Activated CD4-positive, alpha-beta T cell treated with anti-CD3 and anti-CD28 coated beads, Interleukin-2, amount 50 U/mL, for 16 hours (primary cell): ENCODE data around the gene SRRM5.
"Not testable (repeated sequence)": the region's sequence is repeated elsewhere in the genome, so short reads cannot be mapped to it uniquely, and the experiment has no call there.

Source experiments
- DNase-seq: peaks from one replicate; pipeline ENCODE4 v3.0.0-alpha.2; 2020

The SRRM5 gene

GRCh38 chr19:43619262-43620060 is 7.6 kb downstream of the SRRM5 start, which contains the start of gene ZNF428:
Gene ZNF428 (minus strand): TSS chr19:43619629. CDS start chr19:43614304, 5,325 bp downstream.
- DNase-seq, result peak; percentile 92

GRCh38 chr19:43620061-43621001 is 8.4 kb downstream of the SRRM5 start:
- no peak for DNase-seq

GRCh38 chr19:43622070-43622469 is 10.2 kb downstream of the SRRM5 start:
- DNase-seq, result no peak

GRCh38 chr19:43622956-43623355 is 11.1 kb downstream of the SRRM5 start:
- DNase-seq, result no peak

GRCh38 chr19:43623889-43624670 is 12.2 kb downstream of the SRRM5 start:
- peak; percentile 21 for DNase-seq

- peak; percentile 89 for DNase-seq
These were observed 13.0 kb downstream of the SRRM5 start for GRCh38 chr19:43624933-43625332.

GRCh38 chr19:43625918-43626579 is 14.2 kb downstream of the SRRM5 start:
- peak; percentile 15 for DNase-seq

GRCh38 chr19:43626838-43627237 is 14.9 kb downstream of the SRRM5 start:
- no peak for DNase-seq

GRCh38 chr19:43628646-43629326 is 16.9 kb downstream of the SRRM5 start:
- no peak for DNase-seq

GRCh38 chr19:43631491-43631890 is 19.6 kb downstream of the SRRM5 start:
- DNase-seq, result no peak

GRCh38 chr19:43633520-43633919 is 21.6 kb downstream of the SRRM5 start:
- DNase-seq, result no peak

- no peak for DNase-seq
These were observed 22.2 kb downstream of the SRRM5 start for GRCh38 chr19:43634068-43634467.

- no peak for DNase-seq
These were observed 22.6 kb downstream of the SRRM5 start for GRCh38 chr19:43634506-43634871.

- no peak for DNase-seq
These were observed 23.1 kb downstream of the SRRM5 start for GRCh38 chr19:43634872-43635560.

- not testable (repeated sequence) for DNase-seq
These were observed 23.7 kb downstream of the SRRM5 start for GRCh38 chr19:43635561-43635940.

- DNase-seq, result no peak
These were observed 24.3 kb downstream of the SRRM5 start for GRCh38 chr19:43636121-43636683.

- no peak for DNase-seq
These were observed 26.5 kb downstream of the SRRM5 start for GRCh38 chr19:43638214-43638994.

- DNase-seq, result no peak
These were observed 27.2 kb downstream of the SRRM5 start for GRCh38 chr19:43638995-43639518.
